H1 (cell line): ENCODE measurements around the gene SEZ6L.

ENCODE experiments used
- ATF3 ChIP-seq: IDR thresholded peaks from 2 replicates; pipeline ENCODE4 v1.6.1; 2011; ENCODE audit warnings: low read depth, mild to moderate bottlenecking, low read length; ENCODE audit not compliant: insufficient read depth
- CTCF ChIP-seq, 3 experiments: IDR thresholded peaks; 1 replicate in 2 of 3; 2 replicates in 1 of 3; pipeline versions ENCODE4 v1.5.1 to v1.6.1; 2011; ENCODE audit warnings: low read length in 3 of 3, mild to moderate bottlenecking in 3 of 3, inconsistent platforms in 2 of 3, low read depth in 1 of 3, moderate library complexity in 1 of 3; ENCODE audit not compliant: insufficient read depth in 1 of 3; ENCODE audit errors: control extremely low read depth in 1 of 3
- EZH2 ChIP-seq: fragments of 200-600 bp; sonication (generic); IDR thresholded peaks from 2 replicates; pipeline ENCODE4 v1.7.1; 2012; ENCODE audit warnings: low read depth, mild to moderate bottlenecking, moderate library complexity, low read length, inconsistent platforms; ENCODE audit not compliant: severe bottlenecking
- MAFK ChIP-seq: IDR thresholded peaks from 2 replicates; pipeline ENCODE4 v1.6.1; 2012; ENCODE audit warnings: low read depth, mild to moderate bottlenecking, improper control_type of control experiment, low read length
- NRF1 ChIP-seq: IDR thresholded peaks from 2 replicates; pipeline ENCODE4 v1.6.1; 2011; ENCODE audit warnings: mild to moderate bottlenecking, low read depth, low read length, improper control_type of control experiment
- PHF8 ChIP-seq: fragments of 200-600 bp; sonication (generic); conservative IDR thresholded peaks from 2 replicates; pipeline ENCODE4 v1.7.1; 2012; ENCODE audit warnings: low read depth, mild to moderate bottlenecking, inconsistent platforms, low read length, moderate library complexity
- POLR2A ChIP-seq, 2 experiments: IDR thresholded peaks; 1 replicate in 1 of 2; 2 replicates in 1 of 2; pipeline ENCODE4 v1.6.1; 2011; ENCODE audit warnings: low read depth in 2 of 2, low read length in 2 of 2, mild to moderate bottlenecking in 2 of 2; ENCODE audit errors: control extremely low read depth in 1 of 2
- SAP30 ChIP-seq: fragments of 300-600 bp; sonication (generic); IDR thresholded peaks from 2 replicates; pipeline ENCODE4 v1.7.1; 2012; ENCODE audit warnings: low read length, moderate library complexity, mild to moderate bottlenecking, inconsistent platforms; ENCODE audit not compliant: insufficient read depth, insufficient replicate concordance

GRCh38 chr22:26313291-26313690 lies 144.0 kb downstream of the SEZ6L start:
- TF ChIP-seq CTCF (IDR thresholded peaks at IDR 0.05; ENCODE audit: control extremely low read depth in 1 of 3, insufficient read depth in 1 of 3, low read depth in 1 of 3, low read length in 3 of 3) (no peak), MAFK (no peak), PHF8 (no peak), SAP30 (no peak), POLR2A (IDR thresholded peaks at IDR 0.05; ENCODE audit: control extremely low read depth in 1 of 2, low read depth in 2 of 2, low read length in 2 of 2) (no peak), ATF3 (no peak), EZH2 (no peak), NRF1 (no peak)
